SU-DHL-6 (cell line): ENCODE results near the gene CRTC3.

Source experiments
- H2AFZ ChIP-seq: fragments of 200-600 bp; sonication (generic); 2 replicates; pipeline ENCODE4 v1.6.1; 2014; ENCODE audit warnings: low read depth, mild to moderate bottlenecking, moderate library complexity, mixed read lengths, antibody characterized with exemption, low read length; ENCODE audit not compliant: severe bottlenecking
- H3F3A ChIP-seq: fragments of 200-600 bp; shearing (Covaris generic); 2 replicates; pipeline ENCODE4 v1.6.0; 2016; ENCODE audit warnings: antibody characterized with exemption, mild to moderate bottlenecking; ENCODE audit not compliant: insufficient read depth
- H3K27ac ChIP-seq: fragments of 200-600 bp; sonication (generic); 2 replicates; pipeline ENCODE4 v1.5.1; 2016; ENCODE audit warnings: low read depth, mild to moderate bottlenecking, low read length, moderate library complexity, mixed read lengths
- H3K27me3 ChIP-seq: fragments of 200-600 bp; sonication (generic), shearing (Covaris generic); 2 replicates; pipeline ENCODE4 v1.6.0; 2014; ENCODE audit warnings: mild to moderate bottlenecking, low read length
- H3K36me3 ChIP-seq: fragments of 200-600 bp; sonication (generic); 2 replicates; pipeline ENCODE4 v1.6.1; 2014; ENCODE audit warnings: mild to moderate bottlenecking, low read length, mixed read lengths
- H3K4me2 ChIP-seq: fragments of 300-600, 200-600 bp; shearing (Covaris generic), sonication (generic); 2 replicates; pipeline ENCODE4 v1.6.0; 2014; ENCODE audit warnings: low read length, low read depth, mild to moderate bottlenecking; ENCODE audit not compliant: poor library complexity, severe bottlenecking
- H3K4me3 ChIP-seq: fragments of 200-600 bp; sonication (generic); 2 replicates; pipeline ENCODE4 v1.5.1; 2014; ENCODE audit warnings: antibody characterized with exemption, low read length, mild to moderate bottlenecking, mixed read lengths; ENCODE audit not compliant: insufficient read depth, poor library complexity, severe bottlenecking
- H3K79me2 ChIP-seq: fragments of 200-600 bp; sonication (generic); 2 replicates; pipeline ENCODE4 v1.6.1; 2014; ENCODE audit warnings: mild to moderate bottlenecking, low read length, moderate library complexity; ENCODE audit not compliant: insufficient read depth
- H3K9ac ChIP-seq: fragments of 200-600 bp; sonication (generic); 2 replicates; pipeline ENCODE4 v1.7.0; 2014; ENCODE audit warnings: mild to moderate bottlenecking, low read length
- H3K9me2 ChIP-seq: fragments of 200-600 bp; sonication (generic); replicated peaks from 2 replicates; pipeline ENCODE4 v1.6.1; 2014; ENCODE audit warnings: low read length; ENCODE audit not compliant: insufficient read depth
- H3K9me3 ChIP-seq: fragments of 200-600 bp; sonication (generic); 2 replicates; pipeline ENCODE4 v1.6.1; 2014; ENCODE audit warnings: low read length, mixed read lengths; ENCODE audit not compliant: insufficient read depth
- H4K20me1 ChIP-seq: fragments of 200-600 bp; sonication (generic); 2 replicates; pipeline ENCODE4 v1.6.1; 2014; ENCODE audit warnings: low read depth, mild to moderate bottlenecking, antibody characterized with exemption, low read length, moderate library complexity, mixed read lengths
- CTCF ChIP-seq: fragments of 200-600 bp; sonication (generic); IDR thresholded peaks from one replicate; pipeline ENCODE4 v1.5.1; 2017; ENCODE audit warnings: antibody characterized with exemption, mild to moderate bottlenecking, low read length, moderate library complexity; ENCODE audit not compliant: insufficient read depth, poor library complexity, severe bottlenecking
- EZH2phosphoT487 ChIP-seq: fragments of 200-600 bp; sonication (generic), shearing (Covaris generic); conservative IDR thresholded peaks from 2 replicates; pipeline ENCODE4 v1.6.1; 2018; ENCODE audit warnings: mild to moderate bottlenecking, antibody characterized with exemption, low read length, moderate library complexity, mixed read lengths

The CRTC3 gene

GRCh38 chr15:90582553-90582952 lies 52.8 kb downstream of the CRTC3 start:
- no peaks in the 10 kb centered on the region for H3F3A ChIP-seq
- H3K36me3 ChIP-seq: no peaks in the 10 kb centered on the region
- no peaks in the 10 kb centered on the region for H3K27me3 ChIP-seq
- no peak for TF ChIP-seq CTCF
- no peak for TF ChIP-seq EZH2phosphoT487
- H3K79me2 ChIP-seq: no peaks in the 10 kb centered on the region
- no peaks in the 10 kb centered on the region for H3K9me3 ChIP-seq
- no peak overlapping the region for H2AFZ ChIP-seq
- H3K27ac ChIP-seq: no peak overlapping the region
- H3K4me3 ChIP-seq: no peak overlapping the region
- H3K4me2 ChIP-seq: no peak overlapping the region
- H3K9ac ChIP-seq: no peak overlapping the region
- H3K9me2 ChIP-seq: no peaks in the 10 kb centered on the region
- H4K20me1 ChIP-seq: no peaks in the 10 kb centered on the region

- Histone ChIP-seq H4K20me1 (no peaks in the 10 kb centered on the region), H3K79me2 (no peaks in the 10 kb centered on the region), H3K9me3 (no peaks in the 10 kb centered on the region), H3K27ac (no peak overlapping the region), H3K4me2 (no peak overlapping the region), H3K9me2 (no peaks in the 10 kb centered on the region), H3K36me3 (no peaks in the 10 kb centered on the region), H3K27me3 (no peaks in the 10 kb centered on the region), H2AFZ (no peak overlapping the region), H3F3A (no peaks in the 10 kb centered on the region), H3K9ac (no peak overlapping the region), H3K4me3 (no peak overlapping the region)
- no peak for TF ChIP-seq EZH2phosphoT487
- no peak for TF ChIP-seq CTCF
Observed at GRCh38 chr15:90583471-90584252, 53.9 kb downstream of the CRTC3 start.

- H3K79me2 ChIP-seq: no peaks in the 10 kb centered on the region
- H4K20me1 ChIP-seq: no peaks in the 10 kb centered on the region
- H3K4me3 ChIP-seq: no peak overlapping the region
- H2AFZ ChIP-seq: no peak overlapping the region
- no peak for TF ChIP-seq EZH2phosphoT487
- H3K9me3 ChIP-seq: no peaks in the 10 kb centered on the region
- H3F3A ChIP-seq: no peaks in the 10 kb centered on the region
- H3K36me3 ChIP-seq: no peaks in the 10 kb centered on the region
- H3K4me2 ChIP-seq: no peak overlapping the region
- H3K9me2 ChIP-seq: no peaks in the 10 kb centered on the region
- no peak overlapping the region for H3K9ac ChIP-seq
- no peak overlapping the region for H3K27ac ChIP-seq
- H3K27me3 ChIP-seq: no peaks in the 10 kb centered on the region
Observed at GRCh38 chr15:90584841-90585240, 55.1 kb downstream of the CRTC3 start.

- Histone ChIP-seq H3F3A (no peaks in the 10 kb centered on the region), H3K79me2 (no peaks in the 10 kb centered on the region), H3K9me3 (no peaks in the 10 kb centered on the region), H4K20me1 (no peaks in the 10 kb centered on the region), H3K4me3 (no peak overlapping the region), H3K9me2 (no peaks in the 10 kb centered on the region), H2AFZ (no peak overlapping the region), H3K27me3 (no peaks in the 10 kb centered on the region), H3K36me3 (no peaks in the 10 kb centered on the region), H3K4me2 (no peak overlapping the region), H3K9ac (no peak overlapping the region), H3K27ac (no peak overlapping the region)
- TF ChIP-seq CTCF: no peak
- no peak for TF ChIP-seq EZH2phosphoT487
Observed at GRCh38 chr15:90585863-90586262, 56.1 kb downstream of the CRTC3 start.
